Mucosa of rectum (tissue), 2 donors: Measurements from ENCODE around the gene HLA-DMA.

Source experiments
- H3K27ac ChIP-seq, 2 donors: one replicate each; pipeline ENCODE4 v1.7.0; 2013; ENCODE audit warnings: inconsistent platforms in 2 of 2, low read depth in 2 of 2, low read length in 2 of 2
- H3K27me3 ChIP-seq, 2 donors: one replicate each; pipeline ENCODE4 v1.7.0; 2013; ENCODE audit warnings: low read length in 2 of 2; ENCODE audit not compliant: control insufficient read depth in 2 of 2, insufficient read depth in 2 of 2
- H3K36me3 ChIP-seq, 2 donors: one replicate each; pipeline ENCODE4 v1.7.0; 2013; ENCODE audit warnings: low read length in 2 of 2; ENCODE audit not compliant: control insufficient read depth in 2 of 2, insufficient read depth in 2 of 2
- H3K4me1 ChIP-seq, 2 donors: one replicate each; pipeline ENCODE4 v1.7.0; 2013; ENCODE audit warnings: low read length in 2 of 2, mild to moderate bottlenecking in 1 of 2; ENCODE audit not compliant: control insufficient read depth in 2 of 2, insufficient read depth in 2 of 2
- H3K4me3 ChIP-seq, 2 donors: one replicate each; pipeline ENCODE4 v1.7.0; 2013; ENCODE audit warnings: low read length in 2 of 2
- H3K9ac ChIP-seq, 2 donors: one replicate each; pipeline ENCODE4 v1.7.0; 2013; ENCODE audit warnings: low read length in 2 of 2, low read depth in 1 of 2, mild to moderate bottlenecking in 1 of 2
- H3K9me3 ChIP-seq, 2 donors: one replicate each; pipeline ENCODE4 v1.7.0; 2013; ENCODE audit warnings: low read length in 2 of 2; ENCODE audit not compliant: control insufficient read depth in 2 of 2
- donor health status: healthy.
- donor health status: Normal muscosa, but diverticular disease.

Gene HLA-DMA

DNA sequence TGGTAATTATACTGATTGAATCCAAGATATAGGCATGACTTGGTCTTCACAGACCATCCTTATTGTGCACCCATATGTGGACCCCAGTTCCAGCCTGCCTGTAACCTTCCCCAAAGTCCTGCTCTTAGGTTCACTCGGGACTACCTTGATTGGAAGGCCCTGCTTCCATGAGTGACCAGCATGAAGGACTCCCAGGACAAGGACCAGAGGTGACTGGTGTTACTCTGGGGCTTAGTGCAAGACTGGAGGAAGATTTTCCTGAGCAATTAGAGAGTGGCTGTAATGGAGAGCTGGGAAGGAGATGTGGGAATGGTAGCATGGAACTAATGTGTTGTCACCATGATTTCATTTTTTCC lies 30.6 kb upstream of the HLA-DMA start:
- H3K36me3 ChIP-seq = peaks cover 23 to 35% of the 10 kb centered on the region in 2 donors

DNA sequence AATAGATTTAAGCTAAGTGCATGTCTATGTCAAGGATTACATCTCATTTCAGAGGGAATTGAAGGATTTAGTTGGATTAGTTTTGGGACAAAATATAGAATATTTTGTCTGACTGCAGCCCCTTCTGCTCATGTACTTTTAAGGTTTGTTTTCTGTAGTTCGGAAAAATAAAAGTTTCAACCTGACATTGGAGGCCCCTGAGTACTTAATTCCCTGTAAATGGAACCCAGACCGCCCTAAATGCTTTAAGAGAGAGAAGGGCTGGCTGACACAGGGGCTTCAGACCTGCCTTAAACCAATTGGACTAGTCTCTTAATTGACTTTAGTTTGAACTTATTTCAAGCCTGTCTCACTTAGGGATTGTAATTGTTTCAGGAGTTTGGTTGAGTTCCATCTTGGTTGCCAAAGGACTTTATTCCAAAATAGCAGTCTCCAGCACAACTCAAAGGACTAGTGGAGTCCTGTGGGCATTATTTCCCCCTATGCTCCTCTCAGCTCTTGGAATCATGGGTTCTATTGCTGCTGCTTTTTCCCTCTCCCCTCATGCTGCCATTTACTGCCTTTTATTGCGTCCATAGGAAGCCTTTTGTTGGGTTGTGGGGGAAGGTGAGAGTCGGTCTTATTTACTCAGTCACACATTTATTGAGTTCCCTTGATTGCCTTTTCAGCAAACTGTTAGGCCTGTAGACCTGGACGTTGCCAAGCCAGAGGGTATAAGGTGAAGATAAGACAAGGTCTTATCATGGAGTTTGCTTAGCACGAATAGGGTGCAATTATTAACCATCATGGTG lies 30.0 kb upstream of the HLA-DMA start:
- H3K27me3 ChIP-seq = no peaks in the 10 kb centered on the region
- H3K9me3 ChIP-seq = no peaks in the 10 kb centered on the region
- peaks cover 28 to 34% of the 10 kb centered on the region in 2 donors for H3K4me1 ChIP-seq
- no peak overlapping the region for H3K9ac ChIP-seq
- H3K27ac ChIP-seq = no peak overlapping the region
- no peak overlapping the region for H3K4me3 ChIP-seq
- H3K36me3 ChIP-seq = peaks cover 28 to 41% of the 10 kb centered on the region in 2 donors

More for the DNA sequence above, 30.6 kb upstream of the HLA-DMA start:
- no peak overlapping the region for H3K27ac ChIP-seq
- H3K9ac ChIP-seq = no peak overlapping the region
- H3K4me3 ChIP-seq = no peak overlapping the region
- H3K9me3 ChIP-seq = no peaks in the 10 kb centered on the region
- peaks cover 26 to 28% of the 10 kb centered on the region in 2 donors for H3K4me1 ChIP-seq
- H3K27me3 ChIP-seq = no peaks in the 10 kb centered on the region

DNA sequence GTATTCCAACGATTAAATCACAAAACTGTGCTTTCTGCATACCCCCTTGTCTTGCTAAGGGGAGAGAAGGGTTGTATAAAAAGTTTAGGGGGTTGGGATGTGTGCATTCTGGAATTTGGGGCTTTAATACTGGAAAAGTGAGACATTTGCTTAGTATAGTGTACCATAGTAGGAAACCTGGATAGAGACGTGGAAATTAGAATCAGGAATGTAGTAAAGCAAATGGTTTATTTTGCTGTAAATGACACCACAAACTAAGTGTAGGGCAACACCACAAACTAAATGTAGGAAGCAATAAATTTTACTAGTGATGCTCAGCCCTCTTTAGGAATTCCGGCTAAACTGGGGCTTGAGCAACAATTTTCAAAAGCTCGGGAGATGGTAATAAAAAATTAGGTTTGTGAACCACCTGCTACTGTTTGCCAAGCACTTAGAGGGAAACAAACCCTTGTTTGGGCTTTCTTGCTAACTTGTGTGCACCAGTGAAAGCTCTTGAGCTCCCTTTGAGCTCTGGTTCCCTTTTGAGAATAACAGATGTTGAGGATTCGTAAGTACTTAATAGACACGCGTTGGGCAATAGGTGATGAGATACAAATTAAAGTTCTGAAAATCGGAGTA lies 29.3 kb upstream of the HLA-DMA start:
- no peak overlapping the region for H3K4me3 ChIP-seq
- H3K4me1 ChIP-seq = peaks cover 35 to 41% of the 10 kb centered on the region in 2 donors
- no peaks in the 10 kb centered on the region for H3K27me3 ChIP-seq
- H3K27ac ChIP-seq = no peak overlapping the region
- H3K36me3 ChIP-seq = peaks cover 35 to 48% of the 10 kb centered on the region in 2 donors
- no peaks in the 10 kb centered on the region for H3K9me3 ChIP-seq
- H3K9ac ChIP-seq = no peak overlapping the region

DNA sequence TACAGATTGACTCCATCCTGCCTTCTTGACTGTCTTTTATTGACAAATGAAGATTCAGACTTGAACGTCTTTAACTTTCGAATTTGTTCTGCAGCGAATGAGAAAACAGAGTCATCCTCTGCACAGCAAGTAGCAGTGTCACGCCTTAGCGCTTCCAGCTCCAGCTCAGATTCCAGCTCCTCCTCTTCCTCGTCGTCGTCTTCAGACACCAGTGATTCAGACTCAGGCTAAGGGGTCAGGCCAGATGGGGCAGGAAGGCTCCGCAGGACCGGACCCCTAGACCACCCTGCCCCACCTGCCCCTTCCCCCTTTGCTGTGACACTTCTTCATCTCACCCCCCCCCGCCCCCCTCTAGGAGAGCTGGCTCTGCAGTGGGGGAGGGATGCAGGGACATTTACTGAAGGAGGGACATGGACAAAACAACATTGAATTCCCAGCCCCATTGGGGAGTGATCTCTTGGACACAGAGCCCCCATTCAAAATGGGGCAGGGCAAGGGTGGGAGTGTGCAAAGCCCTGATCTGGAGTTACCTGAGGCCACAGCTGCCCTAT lies 27.7 kb upstream of the HLA-DMA start:
- H3K4me3 ChIP-seq = no peak overlapping the region
- no peak overlapping the region for H3K9ac ChIP-seq
- no peaks in the 10 kb centered on the region for H3K9me3 ChIP-seq
- no peak overlapping the region for H3K27ac ChIP-seq
- peaks cover 51 to 64% of the 10 kb centered on the region in 2 donors for H3K36me3 ChIP-seq
- H3K4me1 ChIP-seq = peaks cover 50 to 57% of the 10 kb centered on the region in 2 donors
- H3K27me3 ChIP-seq = no peaks in the 10 kb centered on the region

DNA sequence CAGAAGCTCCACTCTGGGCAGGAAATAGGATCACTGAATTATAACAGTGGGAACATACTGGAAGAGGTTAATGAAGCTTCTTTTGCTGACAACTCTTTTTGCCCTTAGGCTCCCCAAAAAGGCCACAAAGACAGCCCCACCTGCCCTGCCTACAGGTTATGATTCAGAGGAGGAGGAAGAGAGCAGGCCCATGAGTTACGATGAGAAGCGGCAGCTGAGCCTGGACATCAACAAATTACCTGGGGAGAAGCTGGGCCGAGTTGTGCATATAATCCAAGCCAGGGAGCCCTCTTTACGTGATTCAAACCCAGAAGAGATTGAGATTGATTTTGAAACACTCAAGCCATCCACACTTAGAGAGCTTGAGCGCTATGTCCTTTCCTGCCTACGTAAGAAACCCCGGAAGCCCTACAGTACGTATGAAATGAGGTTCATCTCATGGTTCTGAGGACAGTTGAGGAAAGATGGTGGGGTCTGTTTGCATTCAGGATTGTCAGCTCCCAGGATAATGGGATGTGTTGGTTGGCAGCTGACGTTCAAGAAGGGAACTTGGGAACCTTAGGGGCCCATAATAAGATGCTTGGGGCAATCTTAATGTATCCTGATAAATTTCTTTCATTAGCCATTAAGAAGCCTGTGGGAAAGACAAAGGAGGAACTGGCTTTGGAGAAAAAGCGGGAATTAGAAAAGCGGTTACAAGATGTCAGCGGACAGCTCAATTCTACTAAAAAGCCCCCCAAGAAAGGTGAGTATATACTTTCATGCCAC lies 27.0 kb upstream of the HLA-DMA start:
- peaks cover 56 to 61% of the 10 kb centered on the region in 2 donors for H3K4me1 ChIP-seq
- no peaks in the 10 kb centered on the region for H3K9me3 ChIP-seq
- no peak overlapping the region for H3K9ac ChIP-seq
- H3K27me3 ChIP-seq = no peaks in the 10 kb centered on the region
- no peak overlapping the region for H3K27ac ChIP-seq
- no peak overlapping the region for H3K4me3 ChIP-seq
- H3K36me3 ChIP-seq = peaks cover 58 to 70% of the 10 kb centered on the region in 2 donors

DNA sequence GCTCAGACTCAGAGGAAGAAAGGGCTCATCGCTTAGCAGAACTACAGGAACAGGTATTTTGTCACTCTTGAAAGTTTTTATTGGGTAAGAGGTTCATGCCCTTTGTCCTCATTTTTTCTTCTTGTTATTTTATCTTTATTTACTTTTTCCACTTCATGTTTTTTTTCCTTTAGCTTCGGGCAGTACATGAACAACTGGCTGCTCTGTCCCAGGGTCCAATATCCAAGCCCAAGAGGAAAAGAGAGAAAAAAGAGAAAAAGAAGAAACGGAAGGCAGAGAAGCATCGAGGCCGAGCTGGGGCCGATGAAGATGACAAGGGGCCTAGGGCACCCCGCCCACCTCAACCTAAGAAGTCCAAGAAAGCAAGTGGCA lies 25.0 kb upstream of the HLA-DMA start:
- Histone ChIP-seq H3K27me3 (no peaks in the 10 kb centered on the region), H3K9ac (peak overlapping the region in 1 of 2 donors; percentile 10), H3K4me1 (peaks cover 50 to 54% of the 10 kb centered on the region in 2 donors), H3K4me3 (no peak overlapping the region), H3K27ac (no peak overlapping the region), H3K36me3 (peaks cover 67 to 82% of the 10 kb centered on the region in 2 donors), H3K9me3 (no peaks in the 10 kb centered on the region)

DNA sequence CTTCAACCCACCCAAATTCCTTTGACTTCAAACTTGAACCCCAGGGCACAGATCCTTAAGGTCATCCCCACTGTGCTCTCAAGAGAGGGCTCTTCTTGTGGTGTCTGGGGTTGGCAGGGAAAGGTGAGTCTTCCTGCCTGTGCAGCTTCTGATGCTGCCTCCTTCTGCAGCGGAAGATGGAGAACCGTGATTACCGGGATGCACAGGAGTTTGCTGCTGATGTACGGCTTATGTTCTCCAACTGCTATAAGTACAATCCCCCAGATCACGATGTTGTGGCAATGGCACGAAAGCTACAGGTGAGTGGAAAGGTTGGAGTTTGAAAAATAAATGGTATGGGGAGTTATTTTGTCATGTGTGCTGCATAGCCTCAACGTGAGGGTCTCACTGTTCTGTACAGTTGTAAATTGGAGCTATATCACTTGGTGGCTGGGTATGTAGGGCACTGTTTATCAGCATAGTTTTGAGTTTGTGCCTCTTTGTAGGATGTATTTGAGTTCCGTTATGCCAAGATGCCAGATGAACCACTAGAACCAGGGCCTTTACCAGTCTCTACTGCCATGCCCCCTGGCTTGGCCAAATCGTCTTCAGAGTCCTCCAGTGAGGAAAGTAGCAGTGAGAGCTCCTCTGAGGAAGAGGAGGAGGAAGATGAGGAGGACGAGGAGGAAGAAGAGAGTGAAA lies 24.5 kb upstream of the HLA-DMA start:
- Histone ChIP-seq H3K27ac (no peak overlapping the region), H3K4me3 (peak overlapping the region in 1 of 2 donors; percentile 42), H3K9ac (peak overlapping the region in 1 of 2 donors; percentile 10), H3K27me3 (no peaks in the 10 kb centered on the region), H3K36me3 (peaks cover 72 to 86% of the 10 kb centered on the region in 2 donors), H3K9me3 (no peaks in the 10 kb centered on the region), H3K4me1 (peaks cover 49 to 50% of the 10 kb centered on the region in 2 donors)

DNA sequence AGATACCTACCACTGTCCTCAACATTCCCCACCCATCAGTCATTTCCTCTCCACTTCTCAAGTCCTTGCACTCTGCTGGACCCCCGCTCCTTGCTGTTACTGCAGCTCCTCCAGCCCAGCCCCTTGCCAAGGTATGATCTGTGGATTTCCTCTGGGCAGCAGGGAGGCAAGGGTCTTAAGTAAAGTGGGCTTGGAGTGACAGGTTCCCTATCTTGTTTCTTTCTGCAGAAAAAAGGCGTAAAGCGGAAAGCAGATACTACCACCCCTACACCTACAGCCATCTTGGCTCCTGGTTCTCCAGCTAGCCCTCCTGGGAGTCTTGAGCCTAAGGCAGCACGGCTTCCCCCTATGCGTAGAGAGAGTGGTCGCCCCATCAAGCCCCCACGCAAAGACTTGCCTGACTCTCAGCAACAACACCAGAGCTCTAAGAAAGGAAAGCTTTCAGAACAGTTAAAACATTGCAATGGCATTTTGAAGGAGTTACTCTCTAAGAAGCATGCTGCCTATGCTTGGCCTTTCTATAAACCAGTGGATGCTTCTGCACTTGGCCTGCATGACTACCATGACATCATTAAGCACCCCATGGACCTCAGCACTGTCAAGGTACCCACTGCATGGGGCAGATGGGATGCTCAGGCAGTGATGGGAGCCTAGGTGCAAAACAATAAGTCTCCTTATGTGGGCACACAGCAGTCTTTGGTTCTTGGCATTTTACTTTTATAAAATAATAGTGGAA lies 23.6 kb upstream of the HLA-DMA start:
- H3K27ac ChIP-seq = no peak overlapping the region
- H3K4me3 ChIP-seq = peak overlapping the region; percentile 14 to 15
- H3K9me3 ChIP-seq = no peaks in the 10 kb centered on the region
- no peak overlapping the region for H3K9ac ChIP-seq
- peaks cover 72 to 81% of the 10 kb centered on the region in 2 donors for H3K36me3 ChIP-seq
- no peaks in the 10 kb centered on the region for H3K27me3 ChIP-seq
- H3K4me1 ChIP-seq = peaks cover 46 to 50% of the 10 kb centered on the region in 2 donors

DNA sequence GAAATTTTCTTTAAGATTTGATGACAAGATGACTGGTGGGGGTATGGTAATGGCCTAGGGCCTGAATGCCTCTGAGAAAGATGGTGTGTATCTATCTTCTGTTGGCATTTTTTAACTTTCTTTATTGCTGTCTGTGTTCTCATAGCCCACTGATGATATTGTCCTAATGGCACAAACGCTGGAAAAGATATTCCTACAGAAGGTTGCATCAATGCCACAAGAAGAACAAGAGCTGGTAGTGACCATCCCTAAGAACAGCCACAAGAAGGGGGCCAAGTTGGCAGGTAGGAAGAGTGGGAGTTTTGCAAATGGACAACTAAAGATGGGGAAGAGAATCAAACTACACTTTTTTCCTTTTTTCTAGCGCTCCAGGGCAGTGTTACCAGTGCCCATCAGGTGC lies 23.0 kb upstream of the HLA-DMA start:
- Histone ChIP-seq H3K9ac (peak overlapping the region in 1 of 2 donors; percentile 17), H3K4me1 (peaks cover 47 to 55% of the 10 kb centered on the region in 2 donors), H3K27ac (no peak overlapping the region), H3K4me3 (peak overlapping the region in 1 of 2 donors; percentile 15), H3K9me3 (no peaks in the 10 kb centered on the region), H3K27me3 (no peaks in the 10 kb centered on the region), H3K36me3 (peaks cover 71 to 75% of the 10 kb centered on the region in 2 donors)
